Measurements from ENCODE around the gene TANC1.

TANC1 gene

GRCh38 chr2:159050426-159050825 lies 82.0 kb downstream of the TANC1 start:
- TF ChIP-seq, protein P1, sequence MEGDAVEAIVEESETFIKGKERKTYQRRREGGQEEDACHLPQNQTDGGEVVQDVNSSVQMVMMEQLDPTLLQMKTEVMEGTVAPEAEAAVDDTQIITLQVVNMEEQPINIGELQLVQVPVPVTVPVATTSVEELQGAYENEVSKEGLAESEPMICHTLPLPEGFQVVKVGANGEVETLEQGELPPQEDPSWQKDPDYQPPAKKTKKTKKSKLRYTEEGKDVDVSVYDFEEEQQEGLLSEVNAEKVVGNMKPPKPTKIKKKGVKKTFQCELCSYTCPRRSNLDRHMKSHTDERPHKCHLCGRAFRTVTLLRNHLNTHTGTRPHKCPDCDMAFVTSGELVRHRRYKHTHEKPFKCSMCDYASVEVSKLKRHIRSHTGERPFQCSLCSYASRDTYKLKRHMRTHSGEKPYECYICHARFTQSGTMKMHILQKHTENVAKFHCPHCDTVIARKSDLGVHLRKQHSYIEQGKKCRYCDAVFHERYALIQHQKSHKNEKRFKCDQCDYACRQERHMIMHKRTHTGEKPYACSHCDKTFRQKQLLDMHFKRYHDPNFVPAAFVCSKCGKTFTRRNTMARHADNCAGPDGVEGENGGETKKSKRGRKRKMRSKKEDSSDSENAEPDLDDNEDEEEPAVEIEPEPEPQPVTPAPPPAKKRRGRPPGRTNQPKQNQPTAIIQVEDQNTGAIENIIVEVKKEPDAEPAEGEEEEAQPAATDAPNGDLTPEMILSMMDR (IDR thresholded peaks at IDR 0.05): no peak

- TF ChIP-seq, protein P1 (IDR thresholded peaks at IDR 0.05): no peak
Observed at GRCh38 chr2:159051133-159051532, 82.7 kb downstream of the TANC1 start.

- TF ChIP-seq, protein P1 (IDR thresholded peaks at IDR 0.05): no peak
Observed at GRCh38 chr2:159051661-159052060, 83.2 kb downstream of the TANC1 start.

DNA sequence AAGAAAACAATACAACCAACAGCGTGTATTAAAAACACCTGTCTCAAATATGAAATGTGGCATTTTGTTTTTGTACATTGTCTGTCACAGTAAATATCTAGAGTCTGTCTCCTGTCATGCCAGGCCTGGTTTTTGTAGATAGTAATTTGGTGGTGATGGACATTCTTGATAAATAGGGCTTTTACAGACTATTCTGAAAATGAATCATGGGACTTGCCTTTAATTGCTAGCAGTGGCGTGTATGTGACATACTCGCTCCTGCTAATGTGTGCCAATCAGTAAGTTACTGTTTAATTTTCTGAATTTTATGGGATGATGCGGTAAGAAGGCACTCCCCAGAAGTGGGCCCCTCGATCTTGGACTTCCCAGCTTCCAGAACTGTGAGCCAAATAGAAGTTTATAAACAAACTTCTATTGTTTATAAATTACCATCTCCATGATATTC lies 83.7 kb downstream of the TANC1 start:
- TF ChIP-seq, protein P1 (IDR thresholded peaks at IDR 0.05): no peak

DNA sequence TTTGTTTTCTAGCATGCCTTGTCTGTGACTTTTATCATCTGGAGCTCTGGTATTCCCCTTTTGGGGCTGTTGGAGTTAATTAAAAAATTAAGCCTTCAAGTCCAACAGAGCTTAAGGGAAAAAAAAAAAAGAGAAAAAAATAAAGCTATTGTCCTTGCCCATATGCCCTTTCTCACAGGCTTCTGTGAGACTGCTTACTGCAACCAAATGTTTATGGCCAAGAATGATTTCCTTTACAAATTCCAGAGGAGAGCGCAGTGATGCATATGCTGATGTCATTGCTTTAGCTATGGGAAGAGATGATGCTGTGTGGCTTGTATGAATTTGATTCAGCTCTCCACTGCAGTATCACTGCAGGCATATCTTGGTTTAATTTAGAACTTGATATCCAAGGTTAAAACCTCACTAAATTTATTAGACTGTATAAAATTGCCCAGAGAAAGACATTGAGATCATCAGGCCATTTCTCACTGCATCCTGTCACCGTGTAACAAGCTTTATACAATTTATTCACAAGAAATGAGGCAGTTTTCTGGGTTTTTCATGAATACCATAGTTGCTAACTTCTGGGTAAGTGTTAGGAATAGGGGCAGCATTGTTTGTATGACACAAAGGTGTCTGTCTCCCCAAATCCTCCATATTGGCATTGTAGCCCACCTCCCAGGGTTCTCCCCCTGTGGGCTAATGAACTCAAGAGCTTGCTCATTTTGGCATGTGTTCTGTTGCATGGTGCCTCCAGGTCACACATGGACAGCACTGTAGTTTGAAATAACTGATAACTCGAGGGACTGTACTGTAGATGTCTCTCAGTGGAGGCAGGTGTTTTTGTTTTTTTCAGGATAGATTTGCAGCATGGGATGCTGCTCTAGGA lies 85.0 kb downstream of the TANC1 start:
- TF ChIP-seq, protein P1 (IDR thresholded peaks at IDR 0.05): no peak

GRCh38 chr2:159054032-159054334 lies 85.5 kb downstream of the TANC1 start:
- TF ChIP-seq, protein P1 (IDR thresholded peaks at IDR 0.05): no peak

DNA sequence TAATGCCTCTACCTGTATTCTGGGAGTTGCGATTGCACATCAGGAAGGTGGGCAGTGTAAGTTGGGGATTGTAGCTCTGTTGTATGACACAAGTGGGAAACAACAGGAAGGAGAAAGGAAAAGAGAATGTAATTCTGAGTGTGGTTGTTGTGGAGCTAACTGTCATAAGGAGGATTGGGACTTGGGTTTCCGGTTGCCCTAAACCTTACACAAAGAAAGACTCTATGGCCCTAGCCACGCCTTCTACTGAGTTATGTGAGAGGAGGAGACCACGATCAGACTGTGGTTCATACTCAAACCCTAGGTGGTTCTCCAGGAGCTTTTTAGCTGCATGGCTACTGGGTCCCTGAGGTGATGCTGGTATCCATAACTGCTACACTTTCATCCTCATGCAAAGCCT lies 86.5 kb downstream of the TANC1 start:
- TF ChIP-seq, protein P1 (IDR thresholded peaks at IDR 0.05): no peak
